Neural progenitor cell (in vitro differentiated cells): ENCODE data around the gene EOMES.

ENCODE experiments used
- CTCF ChIP-seq: fragments of 200-600 bp; sonication (generic); IDR thresholded peaks from 2 replicates; pipeline ENCODE4 v1.5.1; 2017; ENCODE audit warnings: antibody characterized with exemption, mild to moderate bottlenecking
- EZH2 ChIP-seq: fragments of 200-600 bp; sonication (generic); IDR thresholded peaks from 2 replicates; pipeline ENCODE4 v1.6.1; 2017; ENCODE audit warnings: antibody characterized with exemption, mild to moderate bottlenecking, moderate library complexity
- EZH2phosphoT487 ChIP-seq: fragments of 200-600 bp; sonication (generic); IDR thresholded peaks from 2 replicates; pipeline ENCODE4 v1.6.1; 2017; ENCODE audit warnings: antibody characterized with exemption

GRCh38 chr3:27730774-27731659, 8.9 kb upstream of the EOMES start:
- TF ChIP-seq CTCF = no peak
- TF ChIP-seq EZH2 = peak; percentile 84
- TF ChIP-seq EZH2phosphoT487 = peak; percentile 78
